Trophoblast cell (in vitro differentiated cells and primary cell): ENCODE results near the gene CDC20.

Experiments
- DNase-seq, 2 donors: peaks; one replicate each; pipeline ENCODE4 v3.0.0-alpha.2; 2016
- H2AFZ ChIP-seq: 2 replicates; pipeline ENCODE4 v1.6.1; 2013; ENCODE audit warnings: low read length, moderate library complexity, mild to moderate bottlenecking; ENCODE audit not compliant: insufficient read depth, poor library complexity
- H2AK5ac ChIP-seq: 2 replicates; pipeline ENCODE4 v1.6.1; 2013; ENCODE audit warnings: mild to moderate bottlenecking, low read length
- H2BK120ac ChIP-seq: 2 replicates; pipeline ENCODE4 v1.6.1; 2013; ENCODE audit warnings: low read length, mild to moderate bottlenecking, moderate library complexity; ENCODE audit not compliant: insufficient read depth, poor library complexity
- H2BK12ac ChIP-seq: 2 replicates; pipeline ENCODE4 v1.6.1; 2013; ENCODE audit warnings: mild to moderate bottlenecking, low read length, moderate library complexity
- H2BK5ac ChIP-seq: 2 replicates; pipeline ENCODE4 v1.6.1; 2013; ENCODE audit warnings: low read length, low read depth, moderate library complexity, mild to moderate bottlenecking; ENCODE audit not compliant: poor library complexity
- H3K14ac ChIP-seq: 2 replicates; pipeline ENCODE4 v1.6.1; 2013; ENCODE audit warnings: mild to moderate bottlenecking, low read length
- H3K18ac ChIP-seq: 2 replicates; pipeline ENCODE4 v1.6.1; 2013; ENCODE audit warnings: mild to moderate bottlenecking, low read length
- H3K23ac ChIP-seq: 2 replicates; pipeline ENCODE4 v1.6.1; 2013; ENCODE audit warnings: low read length
- H3K27ac ChIP-seq: 2 replicates; pipeline ENCODE4 v1.5.1; 2013; ENCODE audit warnings: low read depth, mild to moderate bottlenecking, inconsistent platforms, low read length, moderate library complexity
- H3K27me3 ChIP-seq: 2 replicates; pipeline ENCODE4 v1.6.1; 2013; ENCODE audit warnings: inconsistent platforms, mild to moderate bottlenecking, low read length, moderate library complexity; ENCODE audit not compliant: insufficient read depth
- H3K36me3 ChIP-seq, 2 experiments: 1 replicate in 1 of 2; 2 replicates in 1 of 2; pipeline ENCODE4 v1.6.1; 2013; ENCODE audit warnings: low read length in 2 of 2, mild to moderate bottlenecking in 2 of 2, moderate library complexity in 1 of 2; ENCODE audit not compliant: insufficient read depth in 2 of 2, control insufficient read depth in 1 of 2
- H3K4ac ChIP-seq: 2 replicates; pipeline ENCODE4 v1.6.1; 2013; ENCODE audit warnings: low read depth, mild to moderate bottlenecking, low read length, moderate library complexity
- H3K4me1 ChIP-seq, 2 experiments: 1 replicate in 1 of 2; 2 replicates in 1 of 2; pipeline ENCODE4 v1.6.1; 2013; ENCODE audit warnings: low read length in 2 of 2, mild to moderate bottlenecking in 2 of 2, moderate library complexity in 1 of 2; ENCODE audit not compliant: insufficient read depth in 2 of 2, control insufficient read depth in 1 of 2
- H3K4me2 ChIP-seq: 2 replicates; pipeline ENCODE4 v1.6.1; 2013; ENCODE audit warnings: inconsistent platforms, mild to moderate bottlenecking, low read length, moderate library complexity
- H3K4me3 ChIP-seq: 2 replicates; pipeline ENCODE4 v1.5.1; 2013; ENCODE audit warnings: mild to moderate bottlenecking, low read depth, low read length, inconsistent platforms
- H3K79me1 ChIP-seq: one replicate; pipeline ENCODE4 v1.6.1; 2013; ENCODE audit warnings: low read length
- H3K79me2 ChIP-seq: 2 replicates; pipeline ENCODE4 v1.6.1; 2013; ENCODE audit warnings: low read length, mild to moderate bottlenecking; ENCODE audit not compliant: control insufficient read depth, insufficient read depth, poor library complexity
- H3K9ac ChIP-seq: 2 replicates; pipeline ENCODE4 v1.6.1; 2013; ENCODE audit warnings: mild to moderate bottlenecking, low read length
- H3K9me3 ChIP-seq: 2 replicates; pipeline ENCODE4 v1.6.1; 2013; ENCODE audit warnings: low read depth, mild to moderate bottlenecking, control low read depth, inconsistent platforms, low read length; ENCODE audit not compliant: insufficient read depth
- H4K12ac ChIP-seq: 2 replicates; pipeline ENCODE4 v1.6.1; 2013; ENCODE audit warnings: low read depth, mild to moderate bottlenecking, low read length, moderate library complexity
- H4K8ac ChIP-seq: 2 replicates; pipeline ENCODE4 v1.6.1; 2013; ENCODE audit warnings: low read depth, mild to moderate bottlenecking, low read length, moderate library complexity
- H4K91ac ChIP-seq: one replicate; pipeline ENCODE4 v1.6.1; 2013; ENCODE audit warnings: low read depth, mild to moderate bottlenecking, low read length, moderate library complexity
- WGBS: extraction: QIAGEN DNeasy Blood & Tissue Kit; methylation state at CpG from one replicate; pipeline ENCODE4 v1.1.7; 2013; ENCODE audit warnings: missing lambda C conversion rate; ENCODE audit not compliant: insufficient read length, insufficient coverage; ENCODE audit errors: extremely low coverage; 5-methylcytosine and 5-hydroxymethylcytosine counted together

Gene CDC20

DNA sequence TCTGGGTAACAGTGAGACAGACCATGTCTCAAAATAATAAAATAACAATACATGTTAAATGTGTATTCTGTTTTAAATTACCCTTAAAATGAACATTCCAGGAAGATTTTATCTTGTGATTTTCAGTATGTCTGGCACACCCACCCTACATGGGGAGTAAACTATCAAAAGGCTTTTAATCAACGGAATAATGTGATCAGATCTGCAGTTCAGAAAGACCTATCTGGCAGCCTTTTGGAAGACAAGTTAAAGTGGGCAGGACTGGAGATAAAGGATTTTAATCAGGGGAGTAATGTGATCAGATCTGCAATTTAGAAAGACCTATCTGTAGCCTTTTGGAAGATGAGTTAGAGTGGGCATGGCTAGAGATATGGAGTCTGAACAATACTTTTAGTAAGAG, 20.7 kb downstream of the CDC20 start:
- Histone ChIP-seq H4K91ac (no peak overlapping the region), H3K79me2 (no peaks in the 10 kb centered on the region), H3K23ac (no peak overlapping the region), H3K4me1 (no peaks in the 10 kb centered on the region), H3K18ac (no peak overlapping the region), H4K12ac (no peak overlapping the region), H3K9me3 (no peaks in the 10 kb centered on the region), H4K8ac (no peak overlapping the region), H3K9ac (no peak overlapping the region), H3K4me2 (no peak overlapping the region), H3K27me3 (no peaks in the 10 kb centered on the region), H2BK5ac (no peak overlapping the region), H3K4ac (no peak overlapping the region), H3K27ac (no peak overlapping the region), H2BK12ac (no peak overlapping the region), H3K36me3 (peaks cover 11 to 27% of the 10 kb centered on the region in 2 experiments), H2AK5ac (no peak overlapping the region), H3K14ac (no peak overlapping the region), H3K79me1 (no peaks in the 10 kb centered on the region), H2AFZ (no peak overlapping the region), H2BK120ac (no peak overlapping the region), H3K4me3 (no peak overlapping the region)
- no peak for DNase-seq
- WGBS: no CpG with 5 or more reads among the region's 1 CpG

DNA sequence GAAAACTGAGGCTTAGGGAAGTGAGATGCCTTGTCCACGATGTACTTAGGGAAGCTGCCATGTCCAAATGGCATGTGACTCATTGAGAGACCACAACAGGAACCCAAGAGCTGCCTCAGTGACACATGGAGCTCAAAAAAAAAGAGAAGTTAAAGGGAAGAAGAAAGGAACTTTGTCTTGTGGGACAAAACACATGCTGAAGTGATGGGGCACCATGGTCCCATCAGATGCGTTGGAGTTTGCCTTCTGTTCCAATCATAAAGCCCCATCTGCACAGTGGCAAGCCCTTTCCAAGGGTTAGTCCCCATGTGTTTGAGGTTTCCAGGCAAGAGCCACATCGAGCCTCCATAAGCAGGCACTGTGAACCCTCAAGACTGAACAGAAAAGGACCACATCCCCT, 22.8 kb downstream of the CDC20 start:
- H2BK120ac ChIP-seq: no peak overlapping the region
- WGBS: no CpG with 5 or more reads among the region's 3 CpGs
- H3K23ac ChIP-seq: no peak overlapping the region
- no peaks in the 10 kb centered on the region for H3K9me3 ChIP-seq
- H2AK5ac ChIP-seq: no peak overlapping the region
- H2BK5ac ChIP-seq: no peak overlapping the region
- H3K4me2 ChIP-seq: no peak overlapping the region
- no peak overlapping the region for H3K9ac ChIP-seq
- H4K12ac ChIP-seq: no peak overlapping the region
- no peak overlapping the region for H3K14ac ChIP-seq
- H2BK12ac ChIP-seq: no peak overlapping the region
- H3K4ac ChIP-seq: no peak overlapping the region
- no peaks in the 10 kb centered on the region for H3K79me1 ChIP-seq
- H3K79me2 ChIP-seq: no peaks in the 10 kb centered on the region
- no peak overlapping the region for H3K4me3 ChIP-seq
- peak in 1 of 2 donors; percentile 21 for DNase-seq
- no peak overlapping the region for H2AFZ ChIP-seq
- H4K91ac ChIP-seq: no peak overlapping the region
- H3K18ac ChIP-seq: no peak overlapping the region
- H3K4me1 ChIP-seq: no peaks in the 10 kb centered on the region
- no peaks in the 10 kb centered on the region for H3K27me3 ChIP-seq
- H4K8ac ChIP-seq: no peak overlapping the region
- H3K27ac ChIP-seq: no peak overlapping the region
- peaks cover 20 to 48% of the 10 kb centered on the region in 2 experiments for H3K36me3 ChIP-seq

DNA sequence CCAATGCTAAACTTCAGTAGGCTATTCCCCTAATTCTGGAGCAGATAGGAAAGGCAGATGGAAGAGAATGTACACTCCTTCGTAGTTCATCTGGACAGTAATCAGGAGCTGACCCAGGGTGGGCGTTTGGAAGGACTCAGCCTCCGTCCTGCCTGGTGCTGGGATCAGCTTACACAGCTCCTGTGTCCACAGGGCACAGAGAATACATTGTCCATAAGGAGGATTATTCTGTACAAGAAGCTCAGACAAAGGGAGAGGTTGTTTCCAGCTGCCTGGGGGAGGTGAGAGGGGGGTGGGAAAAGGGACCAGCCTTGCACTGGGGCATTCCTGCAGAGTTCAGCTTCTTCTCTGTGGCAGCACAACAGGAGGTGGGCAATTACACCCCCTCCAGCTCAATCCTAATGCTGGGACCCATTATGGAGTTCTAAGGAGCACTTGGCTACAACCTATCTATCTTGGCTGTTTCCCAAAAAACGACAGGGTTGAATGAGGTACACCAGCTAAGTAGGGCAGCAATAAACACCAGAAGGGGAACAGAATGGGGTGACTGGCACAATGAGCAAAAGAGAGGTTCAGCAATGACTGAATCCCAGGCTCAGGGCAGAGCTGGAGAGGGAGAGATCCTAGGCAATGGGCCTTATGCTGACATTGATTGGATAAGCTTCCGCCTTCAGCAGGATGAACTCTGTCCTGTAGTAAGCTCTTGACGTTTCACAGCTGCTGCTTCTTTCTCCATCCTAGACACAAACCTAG, 23.4 kb downstream of the CDC20 start:
- Histone ChIP-seq H3K27me3 (no peaks in the 10 kb centered on the region), H4K91ac (no peak overlapping the region), H3K79me1 (no peaks in the 10 kb centered on the region), H3K4ac (no peak overlapping the region), H3K36me3 (peaks cover 22 to 53% of the 10 kb centered on the region in 2 experiments), H3K18ac (no peak overlapping the region), H2AFZ (no peak overlapping the region), H4K8ac (no peak overlapping the region), H3K9me3 (no peaks in the 10 kb centered on the region), H3K9ac (no peak overlapping the region), H3K14ac (no peak overlapping the region), H2BK5ac (no peak overlapping the region), H3K4me3 (no peak overlapping the region), H4K12ac (no peak overlapping the region), H3K27ac (no peak overlapping the region), H2AK5ac (no peak overlapping the region), H3K4me2 (no peak overlapping the region), H3K23ac (no peak overlapping the region), H2BK12ac (no peak overlapping the region), H3K79me2 (no peaks in the 10 kb centered on the region), H2BK120ac (no peak overlapping the region), H3K4me1 (no peaks in the 10 kb centered on the region)
- WGBS: no CpG with 5 or more reads among the region's 6 CpGs
- no peak for DNase-seq

DNA sequence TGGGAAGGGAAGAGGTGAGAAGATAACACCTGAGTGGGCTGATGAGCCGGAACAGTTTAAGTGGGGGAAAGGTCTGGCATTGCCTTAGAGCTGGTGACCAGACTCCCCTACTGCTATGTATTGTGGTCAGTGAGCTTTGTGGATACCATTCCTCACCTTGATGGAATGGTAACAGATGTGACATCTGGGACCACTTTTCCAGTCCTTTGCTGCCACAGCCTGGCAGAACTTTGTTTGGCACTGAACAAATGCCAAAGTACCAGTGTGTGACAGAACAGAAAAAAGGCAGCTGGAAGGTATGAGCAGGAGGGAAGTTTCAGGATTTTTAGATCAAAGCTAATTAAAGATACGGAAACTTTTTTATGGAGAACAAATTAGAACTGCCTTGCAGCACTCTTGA, 24.7 kb downstream of the CDC20 start:
- Histone ChIP-seq H3K4me1 (peaks cover 2 to 3% of the 10 kb centered on the region in 2 experiments), H2BK120ac (no peak overlapping the region), H3K4me2 (no peak overlapping the region), H3K79me2 (peaks cover under 1% of the 10 kb centered on the region), H3K36me3 (peaks cover 22 to 57% of the 10 kb centered on the region in 2 experiments), H3K9me3 (no peaks in the 10 kb centered on the region), H4K12ac (no peak overlapping the region), H3K23ac (no peak overlapping the region), H3K4ac (no peak overlapping the region), H2BK12ac (no peak overlapping the region), H2BK5ac (no peak overlapping the region), H3K79me1 (no peaks in the 10 kb centered on the region), H3K9ac (no peak overlapping the region), H3K27ac (no peak overlapping the region), H2AFZ (no peak overlapping the region), H3K14ac (no peak overlapping the region), H4K8ac (no peak overlapping the region), H3K18ac (no peak overlapping the region), H4K91ac (no peak overlapping the region), H3K4me3 (no peak overlapping the region), H2AK5ac (no peak overlapping the region), H3K27me3 (no peaks in the 10 kb centered on the region)
- DNase-seq: no peak
- no CpG with 5 or more reads among the region's 2 CpGs for WGBS
